ENCODE measurements around the gene HLCS. TPM values are rescaled to one million over a fixed set of nuclear protein-coding genes. Genes with fewer than 3 reads are reported as not detected.

Gene HLCS
- total and polyA plus RNA-seq, 2 of the 8 experiments (the other 6 are each of a cell fraction or from before 2014, with no cell fraction given): 4.7 to 12.2 TPM

GRCh38 chr21:36883532-36884486 is 82.7 kb downstream of the HLCS start:
- FAIRE-seq (no peak), DNase-seq (ENCODE audit: low read depth in 1 of 2, low spot score in 2 of 2) (no peak)
- H3K18ac ChIP-seq (ENCODE audit: extremely low read depth, low read length): no peak overlapping the region
- TF ChIP-seq FOSL1 (IDR thresholded peaks at IDR 0.05; ENCODE audit: insufficient read depth, low read depth, low read length) (no peak), SIRT6 (IDR thresholded peaks at IDR 0.05; ENCODE audit: low read length) (no peak), GTF2F1 (IDR thresholded peaks at IDR 0.05; ENCODE audit: borderline replicate concordance, low read depth, low read length) (no peak), GABPA (IDR thresholded peaks at IDR 0.05; ENCODE audit: borderline replicate concordance, insufficient read depth, low read length) (no peak), CTBP2 (IDR thresholded peaks at IDR 0.05; ENCODE audit: borderline replicate concordance, insufficient read depth, insufficient read length, low read length) (no peak), RFX5 (IDR thresholded peaks at IDR 0.05; ENCODE audit: borderline replicate concordance, low read depth, low read length) (no peak), NANOG (IDR thresholded peaks at IDR 0.05; ENCODE audit: insufficient read depth, low read depth, low read length, poor library complexity, severe bottlenecking) (no peak), EGR1 (IDR thresholded peaks at IDR 0.05; ENCODE audit: borderline replicate concordance, low read depth, low read length) (no peak), CREB1 (IDR thresholded peaks at IDR 0.05) (no peak), TAF7 (optimal IDR thresholded peaks at IDR 0.05; ENCODE audit: borderline replicate concordance, low read depth, low read length) (no peak), EZH2 (IDR thresholded peaks at IDR 0.05; ENCODE audit: low read depth, low read length, severe bottlenecking) (no peak), TEAD4 (IDR thresholded peaks at IDR 0.05; ENCODE audit: low read depth, low read length) (no peak)

More at GRCh38 chr21:36883532-36884486, 82.7 kb downstream of the HLCS start:
- H2BK5ac ChIP-seq (ENCODE audit: low read depth, low read length): no peak overlapping the region
- no peak overlapping the region for H2BK12ac ChIP-seq (ENCODE audit: low read depth, low read length)
- peaks cover 0 to 3% (median 0%) of the 10 kb centered on the region in 4 experiments; a peak in 1 of 7 replicates for H3K4me1 ChIP-seq (replicated peaks in 1 of 4; ENCODE audit: control insufficient read depth in 3 of 4, insufficient read depth in 4 of 4, low read length in 3 of 4)
- H4K91ac ChIP-seq (replicated peaks; ENCODE audit: insufficient read length, low read length): no peak overlapping the region
- H3K27me3 ChIP-seq (replicated peaks in 1 of 4; ENCODE audit: control insufficient read depth in 3 of 4, extremely low read depth in 1 of 4, insufficient read depth in 3 of 4, low read length in 3 of 4): no peaks in the 10 kb centered on the region
- H3K23me2 ChIP-seq (ENCODE audit: low read depth, low read length): no peaks in the 10 kb centered on the region
- H4K8ac ChIP-seq (ENCODE audit: extremely low read depth, insufficient read depth, low read length): no peak overlapping the region
- no peak overlapping the region for H3K4me2 ChIP-seq (ENCODE audit: insufficient read depth in 1 of 2, low read depth in 2 of 2, low read length in 2 of 2)
- H3K14ac ChIP-seq (ENCODE audit: insufficient read length): no peak overlapping the region
- CTCF ChIA-PET (ENCODE audit: partially characterized antibody): interaction anchor here (1.0 to 1.4 kb wide), 3 partner anchors 8 to 32 kb away, joined by 3 read pairs; no protein-coding TSS in a partner anchor
- H3K36me3 ChIP-seq (ENCODE audit: control insufficient read depth in 2 of 4, insufficient read depth in 4 of 4, low read length in 3 of 4): no peaks in the 10 kb centered on the region
- H3K4ac ChIP-seq (replicated peaks; ENCODE audit: insufficient read length, low read depth, low read length): no peak overlapping the region
- no peak overlapping the region for H2AK5ac ChIP-seq (ENCODE audit: low read depth, low read length)
- no peaks in the 10 kb centered on the region for H3K79me2 ChIP-seq (ENCODE audit: control insufficient read depth in 1 of 2, insufficient read depth in 2 of 2, low read length in 2 of 2)
- H3K4me3 ChIP-seq (ENCODE audit: extremely low read depth in 1 of 4, insufficient read depth in 2 of 4, low read depth in 3 of 4, low read length in 4 of 4): no peak overlapping the region
- H4K20me1 ChIP-seq (replicated peaks in 1 of 2; ENCODE audit: control insufficient read depth in 1 of 2, insufficient read depth in 2 of 2, low read length in 2 of 2): no peaks in the 10 kb centered on the region
- no peak overlapping the region for H2BK120ac ChIP-seq (replicated peaks; ENCODE audit: low read depth, low read length)
- H3K9ac ChIP-seq (replicated peaks in 1 of 4; ENCODE audit: extremely low read depth in 1 of 4, low read depth in 3 of 4, low read length in 3 of 4): no peak overlapping the region
- no peaks in the 10 kb centered on the region for H3K79me1 ChIP-seq (ENCODE audit: low read depth, low read length)
- H2AFZ ChIP-seq (ENCODE audit: low read length): no peak overlapping the region
- H3K56ac ChIP-seq (replicated peaks; ENCODE audit: insufficient read length, low read depth, low read length): no peak overlapping the region
- H2BK15ac ChIP-seq (ENCODE audit: low read length): no peak overlapping the region
- 97% methylated on average over 14 of the region's 14 CpGs; no CpG with 5 or more reads in 1 of the 2 experiments for WGBS, 2 experiments (ENCODE audit: extremely low coverage in 1 of 2, insufficient coverage in 1 of 2, insufficient read length in 1 of 2, insufficient replicate concordance in 2 of 2, low coverage in 1 of 2, low lambda C conversion rate in 2 of 2, missing lambda C conversion rate in 1 of 2)
- H4K5ac ChIP-seq (ENCODE audit: insufficient read length, low read depth, low read length): no peak overlapping the region
- peaks cover 12 to 19% of the 10 kb centered on the region in 2 experiments for H3K9me3 ChIP-seq (ENCODE audit: insufficient read depth in 2 of 2, low read depth in 1 of 2, low read length in 1 of 2)
- H2BK20ac ChIP-seq (ENCODE audit: low read length): no peak overlapping the region
- H3K27ac ChIP-seq (ENCODE audit: low read depth, low read length): no peak overlapping the region
- H3K23ac ChIP-seq (ENCODE audit: insufficient read length): no peak overlapping the region
- POLR2A ChIA-PET (ENCODE audit: partially characterized antibody): no interaction called here

Data from H1 (cell line).